NB4 (cell line): Measurements from ENCODE around the gene SERPINA1.

Source experiments
- CTCF ChIP-seq: IDR thresholded peaks from one replicate; pipeline ENCODE4 v1.5.1; 2012; ENCODE audit warnings: low read depth, low read length
- MAX ChIP-seq: IDR thresholded peaks from 2 replicates; pipeline ENCODE4 v1.6.1; 2011; ENCODE audit warnings: low read depth, low read length
- MYC ChIP-seq: IDR thresholded peaks from 2 replicates; pipeline ENCODE4 v1.6.1; 2011; ENCODE audit warnings: low read depth, low read length
- POLR2A ChIP-seq: IDR thresholded peaks from 2 replicates; pipeline ENCODE4 v1.6.1; 2011; ENCODE audit warnings: mild to moderate bottlenecking; ENCODE audit not compliant: insufficient read length; ENCODE audit errors: extremely low read depth

GRCh38 chr14:94370524-94370910 is 17.9 kb downstream of the SERPINA1 start:
- no peak for TF ChIP-seq POLR2A
- TF ChIP-seq CTCF = no peak
- TF ChIP-seq MAX = no peak
- no peak for TF ChIP-seq MYC
